Measurements from ENCODE around the gene HBG2.

The HBG2 gene

GRCh38 chr11:5242933-5243815, 11.4 kb downstream of the HBG2 start:
- peak; percentile 4 for DNase-seq (ENCODE audit: low read depth)
- TF ChIP-seq CTCF (conservative IDR thresholded peaks at IDR 0.05; ENCODE audit: control insufficient read depth, insufficient read depth, low read depth, low read length), result no peak
- no peak overlapping the region for H3K4me3 ChIP-seq (ENCODE audit: control insufficient read depth, low read depth, low read length)

GRCh38 chr11:5242208-5242607, 12.4 kb downstream of the HBG2 start:
- no peak for DNase-seq (ENCODE audit: low read depth)
- H3K4me3 ChIP-seq (ENCODE audit: control insufficient read depth, low read depth, low read length), result no peak overlapping the region
- TF ChIP-seq CTCF (conservative IDR thresholded peaks at IDR 0.05; ENCODE audit: control insufficient read depth, insufficient read depth, low read depth, low read length), result no peak

GRCh38 chr11:5241458-5241857, 13.1 kb downstream of the HBG2 start:
- H3K4me3 ChIP-seq (ENCODE audit: control insufficient read depth, low read depth, low read length), result no peak overlapping the region
- TF ChIP-seq CTCF (conservative IDR thresholded peaks at IDR 0.05; ENCODE audit: control insufficient read depth, insufficient read depth, low read depth, low read length), result no peak

GRCh38 chr11:5240458-5240857, 14.1 kb downstream of the HBG2 start:
- no peak for DNase-seq (ENCODE audit: low read depth)
- no peak overlapping the region for H3K4me3 ChIP-seq (ENCODE audit: control insufficient read depth, low read depth, low read length)
- TF ChIP-seq CTCF (conservative IDR thresholded peaks at IDR 0.05; ENCODE audit: control insufficient read depth, insufficient read depth, low read depth, low read length), result no peak

More at GRCh38 chr11:5241458-5241857, 13.1 kb downstream of the HBG2 start:
- no peak for DNase-seq (ENCODE audit: low read depth)

GRCh38 chr11:5240056-5240455, 14.5 kb downstream of the HBG2 start:
- no peak for TF ChIP-seq CTCF (conservative IDR thresholded peaks at IDR 0.05; ENCODE audit: control insufficient read depth, insufficient read depth, low read depth, low read length)
- H3K4me3 ChIP-seq (ENCODE audit: control insufficient read depth, low read depth, low read length), result no peak overlapping the region
- no peak for DNase-seq (ENCODE audit: low read depth)

- no peak for TF ChIP-seq CTCF (conservative IDR thresholded peaks at IDR 0.05; ENCODE audit: control insufficient read depth, insufficient read depth, low read depth, low read length)
- DNase-seq (ENCODE audit: low read depth), result no peak
- H3K4me3 ChIP-seq (ENCODE audit: control insufficient read depth, low read depth, low read length), result no peak overlapping the region
Measured at GRCh38 chr11:5239046-5239445, 15.5 kb downstream of the HBG2 start.
